ENCODE measurements around the gene GABPB2.

- TF ChIP-seq CTCF (IDR thresholded peaks at IDR 0.05; ENCODE audit: low read depth, low read length) (no peak), EZH2phosphoT487 (IDR thresholded peaks at IDR 0.05; ENCODE audit: low read depth) (no peak)
Measured at GRCh38 chr1:151039521-151039920, 31.0 kb upstream of the GABPB2 start.
